ENCODE results near the gene PSMD4. TPM values are rescaled to one million over a fixed set of nuclear protein-coding genes. Genes with fewer than 3 reads are reported as not detected.
A peak's percentile ranks its signal among the peaks of the same experiment; 100 is the strongest.
"Not testable (repeated sequence)": the region's sequence is repeated elsewhere in the genome, so short reads cannot be mapped to it uniquely, and the experiment has no call there.

The PSMD4 gene
- total RNA-seq (2021) (312 and 339 TPM in 2 replicates), Bru-seq, nascent RNA (percentile 90 among the genes with signal in this experiment), BruChase-seq, experiment 1, labeled RNA remaining after a 2-hour chase (percentile 93 among the genes with signal in this experiment), BruChase-seq, experiment 2, labeled RNA remaining after a 6-hour chase (percentile 94 among the genes with signal in this experiment)
- long read RNA-seq, transcript PSMD4-202 (10 exons, 1,350 nt): major isoform, 591 of 727 reads
- long read RNA-seq, transcript PSMD4-201 (10 exons, 1,333 nt): minor isoform, 53 of 727 reads
- long read RNA-seq, partial matches to known transcripts: 15 of 727 reads
- long read RNA-seq, other reads (novel, unspliced or antisense): 68 of 727 reads

GRCh38 chr1:151254217-151255213, at the start of gene PSMD4:
PSMD4 (plus strand) TSS chr1:151254734; CDS start chr1:151254783, 49 bp downstream.
- Histone ChIP-seq H3K9me3 (ENCODE audit: low read depth, low read length, poor library complexity, severe bottlenecking) (no peaks in the 10 kb centered on the region), H3K4me1 (ENCODE audit: insufficient read depth, low read length, poor library complexity, severe bottlenecking) (peaks cover 5% of the 10 kb centered on the region), H3K36me3 (ENCODE audit: insufficient read depth, low read length, poor library complexity, severe bottlenecking) (peaks cover 5% of the 10 kb centered on the region), H3K27me3 (replicated peaks; ENCODE audit: insufficient read depth, low read depth, low read length, poor library complexity) (no peaks in the 10 kb centered on the region), H3K27ac (ENCODE audit: low read depth, low read length, poor library complexity, severe bottlenecking) (peak within 1 kb of the TSS; percentile 75), H3K4me3 (ENCODE audit: low read depth, low read length, poor library complexity, severe bottlenecking) (peak within 1 kb of the TSS; percentile 79)
- peak; percentile 99 for DNase-seq (ENCODE audit: low spot score)
- BruUV-seq (replicated peaks): no TSS peak
- no peak for TF ChIP-seq EZH2 (IDR thresholded peaks at IDR 0.05; ENCODE audit: borderline replicate concordance, low read depth, low read length, poor library complexity, severe bottlenecking)
- TF ChIP-seq CTCF (conservative IDR thresholded peaks at IDR 0.05; ENCODE audit: low read depth, low read length): no peak
- ChIA-PET CTCF (no interaction called here), POLR2A (ENCODE audit: low non-redundant PET) (interaction anchor here (1.2 kb wide), 1 partner anchor 27 kb away, joined by 7 read pairs; the partner anchor contains the start of gene ZNF687)
- intact Hi-C loops (cut with micrococcal nuclease; ENCODE audit: unreplicated experiment): loop anchor here (10.0 kb wide), 1 partner anchor 160 kb away; no protein-coding TSS in a partner anchor

GRCh38 chr1:151205381-151205965, 49.1 kb upstream of the PSMD4 start:
- H3K27me3 ChIP-seq (replicated peaks; ENCODE audit: insufficient read depth, low read depth, low read length, poor library complexity); H3K9me3 ChIP-seq (ENCODE audit: low read depth, low read length, poor library complexity, severe bottlenecking); H3K27ac ChIP-seq (ENCODE audit: low read depth, low read length, poor library complexity, severe bottlenecking); intact Hi-C loops (cut with micrococcal nuclease; ENCODE audit: unreplicated experiment); DNase-seq (ENCODE audit: low spot score); BruUV-seq (replicated peaks); H3K4me1 ChIP-seq (ENCODE audit: insufficient read depth, low read length, poor library complexity, severe bottlenecking); CTCF ChIA-PET; H3K4me3 ChIP-seq (ENCODE audit: low read depth, low read length, poor library complexity, severe bottlenecking); POLR2A ChIA-PET (ENCODE audit: low non-redundant PET): not testable (repeated sequence)
- H3K36me3 ChIP-seq (ENCODE audit: insufficient read depth, low read length, poor library complexity, severe bottlenecking): peaks cover 49% of the 10 kb centered on the region

GRCh38 chr1:151210830-151211229, 43.7 kb upstream of the PSMD4 start:
- H3K9me3 ChIP-seq (ENCODE audit: low read depth, low read length, poor library complexity, severe bottlenecking): no peaks in the 10 kb centered on the region
- no TSS peak for BruUV-seq (replicated peaks)
- peaks cover 31% of the 10 kb centered on the region for H3K36me3 ChIP-seq (ENCODE audit: insufficient read depth, low read length, poor library complexity, severe bottlenecking)
- ChIA-PET CTCF (no interaction called here), POLR2A (ENCODE audit: low non-redundant PET) (no interaction called here)
- intact Hi-C loops (cut with micrococcal nuclease; ENCODE audit: unreplicated experiment): no loop called here
- H3K4me3 ChIP-seq (ENCODE audit: low read depth, low read length, poor library complexity, severe bottlenecking): no peak overlapping the region
- H3K4me1 ChIP-seq (ENCODE audit: insufficient read depth, low read length, poor library complexity, severe bottlenecking): no peaks in the 10 kb centered on the region
- no peak for TF ChIP-seq EZH2 (IDR thresholded peaks at IDR 0.05; ENCODE audit: borderline replicate concordance, low read depth, low read length, poor library complexity, severe bottlenecking)
- no peak for TF ChIP-seq CTCF (conservative IDR thresholded peaks at IDR 0.05; ENCODE audit: low read depth, low read length)
- DNase-seq (ENCODE audit: low spot score): no peak
- no peaks in the 10 kb centered on the region for H3K27me3 ChIP-seq (replicated peaks; ENCODE audit: insufficient read depth, low read depth, low read length, poor library complexity)
- no peak overlapping the region for H3K27ac ChIP-seq (ENCODE audit: low read depth, low read length, poor library complexity, severe bottlenecking)
